GM06990 (cell line): ENCODE measurements around the gene CFI.

ENCODE experiments used
- DNase-seq: peaks from one replicate; pipeline ENCODE4 v3.0.0-alpha.2; 2011; ENCODE audit not compliant: insufficient read length; ENCODE audit errors: extremely low read depth
- H3K27me3 ChIP-seq: replicated peaks from 2 replicates; pipeline ENCODE4 v1.6.0; 2011; ENCODE audit warnings: low read length; ENCODE audit not compliant: control insufficient read depth, insufficient read depth
- H3K36me3 ChIP-seq: 2 replicates; pipeline ENCODE4 v1.5.1; 2011; ENCODE audit warnings: low read length; ENCODE audit not compliant: control insufficient read depth, insufficient read depth
- H3K4me3 ChIP-seq: replicated peaks from 2 replicates; pipeline ENCODE4 v1.5.1; 2011; ENCODE audit warnings: low read depth, mild to moderate bottlenecking, control low read depth, low read length
- TF ChIP-seq, protein P1 (sequence below): IDR thresholded peaks from 2 replicates; pipeline ENCODE4 v1.5.1; 2011; ENCODE audit warnings: low read length, control low read depth, mild to moderate bottlenecking, inconsistent platforms; ENCODE audit not compliant: insufficient read depth, poor library complexity, severe bottlenecking

The CFI gene

DNA sequence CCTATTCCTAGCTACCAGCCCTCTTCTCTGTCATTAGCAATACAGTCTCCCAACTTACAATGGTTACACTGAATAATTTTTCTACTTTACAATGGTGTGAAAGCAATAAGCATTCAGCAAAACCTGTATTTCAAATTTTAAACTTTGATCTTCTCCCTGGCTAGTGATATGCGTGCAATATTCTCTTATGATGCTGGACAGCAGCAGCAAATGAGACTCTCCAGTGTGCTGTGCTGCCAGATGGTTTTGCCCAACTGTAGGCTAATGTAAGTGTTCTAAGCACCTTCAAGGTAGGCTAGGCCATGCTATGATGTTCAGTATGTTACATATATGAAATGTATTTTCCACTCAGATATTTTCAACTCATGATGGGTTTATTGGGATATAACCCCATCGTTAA lies 7.9 kb upstream of the CFI start:
- DNase-seq: no peak
- Histone ChIP-seq H3K4me3 (no peak overlapping the region), H3K36me3 (no peaks in the 10 kb centered on the region), H3K27me3 (no peaks in the 10 kb centered on the region)
- TF ChIP-seq, protein P1, sequence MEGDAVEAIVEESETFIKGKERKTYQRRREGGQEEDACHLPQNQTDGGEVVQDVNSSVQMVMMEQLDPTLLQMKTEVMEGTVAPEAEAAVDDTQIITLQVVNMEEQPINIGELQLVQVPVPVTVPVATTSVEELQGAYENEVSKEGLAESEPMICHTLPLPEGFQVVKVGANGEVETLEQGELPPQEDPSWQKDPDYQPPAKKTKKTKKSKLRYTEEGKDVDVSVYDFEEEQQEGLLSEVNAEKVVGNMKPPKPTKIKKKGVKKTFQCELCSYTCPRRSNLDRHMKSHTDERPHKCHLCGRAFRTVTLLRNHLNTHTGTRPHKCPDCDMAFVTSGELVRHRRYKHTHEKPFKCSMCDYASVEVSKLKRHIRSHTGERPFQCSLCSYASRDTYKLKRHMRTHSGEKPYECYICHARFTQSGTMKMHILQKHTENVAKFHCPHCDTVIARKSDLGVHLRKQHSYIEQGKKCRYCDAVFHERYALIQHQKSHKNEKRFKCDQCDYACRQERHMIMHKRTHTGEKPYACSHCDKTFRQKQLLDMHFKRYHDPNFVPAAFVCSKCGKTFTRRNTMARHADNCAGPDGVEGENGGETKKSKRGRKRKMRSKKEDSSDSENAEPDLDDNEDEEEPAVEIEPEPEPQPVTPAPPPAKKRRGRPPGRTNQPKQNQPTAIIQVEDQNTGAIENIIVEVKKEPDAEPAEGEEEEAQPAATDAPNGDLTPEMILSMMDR: no peak

DNA sequence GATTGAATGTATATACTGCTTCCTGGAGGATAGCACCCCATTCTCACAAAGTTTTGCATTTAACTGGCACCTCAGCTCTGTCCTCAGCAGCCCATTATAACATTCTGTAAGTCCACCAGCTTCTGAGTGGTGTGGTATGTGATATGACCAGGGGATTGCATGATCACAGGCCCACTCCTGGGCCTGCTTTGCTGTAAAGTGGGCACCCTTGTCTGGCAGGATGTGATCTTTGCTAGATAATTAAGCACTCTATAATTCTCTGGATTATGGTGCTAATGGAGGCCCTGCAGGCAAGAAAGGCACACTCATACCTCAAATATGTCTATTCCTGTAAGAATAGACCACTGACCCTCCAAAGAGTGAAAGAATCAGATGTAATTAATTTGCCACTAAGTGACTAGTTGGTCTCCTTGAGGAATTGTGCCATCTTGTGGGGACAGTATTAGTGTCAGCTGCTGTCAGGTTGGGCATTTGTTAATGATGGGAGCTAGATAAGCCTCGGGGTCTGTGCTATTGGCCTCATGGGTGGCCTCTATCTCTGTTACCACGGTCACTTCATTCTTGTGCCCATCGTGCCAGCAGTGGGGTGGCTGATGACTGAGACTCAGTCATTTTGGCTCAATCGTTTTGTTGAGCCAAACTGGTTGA lies 2.2 kb upstream of the CFI start:
- Histone ChIP-seq H3K36me3 (no peaks in the 10 kb centered on the region), H3K27me3 (no peaks in the 10 kb centered on the region), H3K4me3 (no peak overlapping the region)
- TF ChIP-seq, protein P1: peak; percentile 55
- DNase-seq: no peak

DNA sequence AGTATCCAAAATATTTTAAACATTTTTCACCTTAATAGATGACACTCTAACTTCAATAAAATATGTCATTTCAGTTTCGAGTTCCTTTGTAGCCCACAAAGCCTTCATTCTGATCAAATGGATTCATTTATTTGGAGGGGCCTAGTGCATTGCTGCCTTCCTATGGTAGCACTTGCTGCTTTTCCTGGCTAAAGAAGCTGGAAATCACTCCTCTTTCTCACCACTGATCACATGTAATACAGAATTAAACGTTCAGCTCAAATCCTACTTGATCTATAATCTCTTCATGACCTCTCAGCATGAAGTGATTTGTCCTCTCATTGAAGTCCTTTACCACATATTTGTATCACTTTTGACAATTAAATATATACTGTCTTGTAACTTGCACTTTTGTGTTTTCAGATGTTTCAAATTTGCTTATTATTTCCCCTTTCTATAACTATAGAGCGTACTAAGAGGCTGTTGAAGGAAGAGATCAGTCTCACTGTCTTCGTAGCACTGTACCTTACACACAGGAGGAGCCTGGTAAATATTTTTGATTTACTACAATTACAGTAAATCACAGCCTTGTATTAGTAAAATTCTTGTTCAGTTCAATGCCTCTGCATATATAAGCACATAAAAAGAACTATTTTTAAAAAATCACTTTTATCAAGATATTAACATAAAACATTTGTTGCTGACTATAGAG lies 555 bp downstream of the CFI start:
- H3K4me3 ChIP-seq: no peak overlapping the region
- no peaks in the 10 kb centered on the region for H3K27me3 ChIP-seq
- TF ChIP-seq, protein P1: no peak
- no peaks in the 10 kb centered on the region for H3K36me3 ChIP-seq
- no peak for DNase-seq

DNA sequence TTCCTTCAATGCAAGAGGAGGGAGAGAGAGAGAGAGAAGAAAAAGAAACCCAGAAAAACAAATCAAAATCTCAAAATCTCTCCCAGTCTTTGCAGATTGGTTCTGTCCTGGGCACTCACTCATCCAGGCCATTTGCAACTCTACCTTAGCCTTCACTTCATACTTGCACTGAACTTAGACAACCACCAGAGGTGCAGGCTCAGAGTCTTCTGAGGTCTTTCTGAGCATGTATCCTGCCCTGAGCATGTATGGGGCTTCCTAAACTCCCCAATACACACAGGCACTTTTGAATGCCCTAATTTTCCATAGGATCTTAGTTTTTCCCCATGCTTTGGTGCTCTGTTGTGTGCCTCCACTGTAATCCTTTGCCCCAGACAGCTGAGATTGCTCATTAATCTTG lies 2.9 kb downstream of the CFI start:
- TF ChIP-seq, protein P1: no peak
- Histone ChIP-seq H3K27me3 (no peaks in the 10 kb centered on the region), H3K36me3 (no peaks in the 10 kb centered on the region), H3K4me3 (no peak overlapping the region)
- no peak for DNase-seq

DNA sequence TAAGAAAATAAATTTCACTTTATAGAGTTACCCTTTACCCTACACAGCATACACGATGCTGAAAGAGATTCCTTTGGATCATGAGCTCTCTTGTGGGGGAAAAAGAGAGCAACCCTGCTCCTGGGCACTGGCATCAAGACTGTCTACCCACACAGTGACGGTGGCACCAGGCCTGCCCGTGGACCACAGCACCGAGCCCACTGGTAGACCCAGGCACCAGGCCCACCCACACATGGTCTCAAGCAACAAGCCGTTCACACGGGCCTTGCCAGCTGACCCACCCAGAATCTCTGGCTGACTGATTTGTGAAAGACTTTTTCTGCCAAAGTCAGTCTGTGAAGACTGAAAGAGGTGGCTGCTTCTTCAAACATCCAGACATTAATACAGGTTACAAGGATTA lies 6.7 kb downstream of the CFI start:
- Histone ChIP-seq H3K27me3 (no peaks in the 10 kb centered on the region; the same call in 1 of the 2 replicates), H3K4me3 (no peak overlapping the region), H3K36me3 (no peaks in the 10 kb centered on the region)
- TF ChIP-seq, protein P1: no peak
- no peak for DNase-seq

DNA sequence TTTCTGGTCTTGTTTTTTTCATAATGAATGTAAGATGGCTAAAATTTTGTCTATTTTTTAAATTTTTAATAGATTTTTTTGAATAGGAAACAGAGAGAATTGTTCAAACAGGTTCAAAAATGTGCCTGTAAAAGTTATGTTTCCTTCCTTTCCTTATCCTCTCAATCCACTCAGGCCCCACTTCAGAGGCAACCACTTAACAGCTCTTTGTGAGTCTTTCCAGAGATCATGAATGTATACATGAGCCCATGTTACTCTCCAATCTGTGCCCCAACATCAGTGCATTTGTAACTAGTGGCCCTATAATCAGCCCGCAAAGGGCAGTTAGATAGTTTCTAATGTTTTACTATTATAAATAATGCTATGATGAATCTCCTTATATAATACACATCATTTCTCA lies 14.0 kb downstream of the CFI start:
- Histone ChIP-seq H3K4me3 (no peak overlapping the region), H3K27me3 (no peaks in the 10 kb centered on the region), H3K36me3 (no peaks in the 10 kb centered on the region)
- TF ChIP-seq, protein P1: no peak
- no peak for DNase-seq
